PC-3 (cell line): Measurements from ENCODE around the gene TAGLN2.
A peak's percentile ranks its signal among the peaks of the same experiment; 100 is the strongest.

Experiments
- CTCF ChIP-seq: fragments of 300-600 bp; sonication (generic); conservative IDR thresholded peaks from 2 replicates; pipeline ENCODE4 v1.5.1; 2017; ENCODE audit warnings: antibody characterized with exemption, low read depth, mild to moderate bottlenecking, low read length
- EZH2phosphoT487 ChIP-seq: fragments of 300-600 bp; sonication (generic); IDR thresholded peaks from 2 replicates; pipeline ENCODE4 v1.6.1; 2018; ENCODE audit warnings: mild to moderate bottlenecking, antibody characterized with exemption, low read length, borderline replicate concordance

GRCh38 chr1:159892944-159893343 is 32.4 kb downstream of the TAGLN2 start:
- TF ChIP-seq CTCF: peak; percentile 75
- TF ChIP-seq EZH2phosphoT487: no peak
